ENCODE results near the gene HPSE2. TPM values are rescaled to one million over a fixed set of nuclear protein-coding genes. Genes with fewer than 3 reads are reported as not detected.
A peak's percentile ranks its signal among the peaks of the same experiment; 100 is the strongest.

The HPSE2 gene
- total RNA-seq, 1 experiment from 2014 or later = 0.20 TPM

DNA sequence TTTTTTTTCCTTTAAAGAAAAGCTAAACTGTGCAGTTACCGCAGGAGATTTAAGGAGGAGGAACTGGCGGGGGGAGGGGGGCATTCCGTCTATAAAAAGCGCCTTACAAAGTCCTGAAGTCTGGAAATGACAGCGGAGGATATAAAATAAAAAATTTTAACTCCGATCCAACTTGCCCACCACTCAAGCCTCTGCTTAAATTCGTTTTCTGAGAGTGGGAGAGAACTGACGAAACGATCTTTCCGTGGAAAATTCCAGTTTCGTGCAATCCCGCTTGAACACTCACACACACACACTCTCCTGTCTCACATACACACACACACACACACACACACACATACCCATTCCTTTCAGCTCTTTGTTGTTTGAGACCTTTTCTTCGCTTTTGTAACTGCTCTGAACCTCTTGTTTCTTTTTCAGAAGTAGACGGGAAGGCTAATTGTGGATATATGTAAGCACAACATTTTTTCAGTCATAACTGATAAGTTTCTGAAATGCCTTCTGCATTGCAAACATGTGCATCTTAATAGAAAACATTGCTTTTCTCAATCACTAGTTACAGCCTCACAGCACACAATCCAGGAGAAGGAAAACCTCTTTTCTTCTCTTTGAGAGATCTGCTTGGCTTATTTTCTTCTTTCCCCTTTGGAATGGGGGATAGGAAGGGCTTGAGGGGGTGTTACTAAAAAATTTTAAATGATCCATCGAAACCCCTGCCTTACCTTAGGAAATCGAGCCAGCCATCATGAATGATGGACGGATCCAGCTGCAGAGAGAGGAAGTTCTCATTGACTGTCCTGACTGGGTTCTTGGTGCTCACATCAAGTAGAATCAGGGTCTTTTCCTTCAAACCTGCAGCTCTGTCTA is 628 bp downstream of the HPSE2 start:
- H2BK20ac ChIP-seq (ENCODE audit: low read depth, low read length, poor library complexity, severe bottlenecking) = no peak overlapping the region
- TF ChIP-seq, protein P1, sequence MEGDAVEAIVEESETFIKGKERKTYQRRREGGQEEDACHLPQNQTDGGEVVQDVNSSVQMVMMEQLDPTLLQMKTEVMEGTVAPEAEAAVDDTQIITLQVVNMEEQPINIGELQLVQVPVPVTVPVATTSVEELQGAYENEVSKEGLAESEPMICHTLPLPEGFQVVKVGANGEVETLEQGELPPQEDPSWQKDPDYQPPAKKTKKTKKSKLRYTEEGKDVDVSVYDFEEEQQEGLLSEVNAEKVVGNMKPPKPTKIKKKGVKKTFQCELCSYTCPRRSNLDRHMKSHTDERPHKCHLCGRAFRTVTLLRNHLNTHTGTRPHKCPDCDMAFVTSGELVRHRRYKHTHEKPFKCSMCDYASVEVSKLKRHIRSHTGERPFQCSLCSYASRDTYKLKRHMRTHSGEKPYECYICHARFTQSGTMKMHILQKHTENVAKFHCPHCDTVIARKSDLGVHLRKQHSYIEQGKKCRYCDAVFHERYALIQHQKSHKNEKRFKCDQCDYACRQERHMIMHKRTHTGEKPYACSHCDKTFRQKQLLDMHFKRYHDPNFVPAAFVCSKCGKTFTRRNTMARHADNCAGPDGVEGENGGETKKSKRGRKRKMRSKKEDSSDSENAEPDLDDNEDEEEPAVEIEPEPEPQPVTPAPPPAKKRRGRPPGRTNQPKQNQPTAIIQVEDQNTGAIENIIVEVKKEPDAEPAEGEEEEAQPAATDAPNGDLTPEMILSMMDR (conservative IDR thresholded peaks at IDR 0.05) = no peak
- H3K79me1 ChIP-seq (ENCODE audit: insufficient read depth, low read depth, low read length, poor library complexity, severe bottlenecking) = no peaks in the 10 kb centered on the region
- H3K27ac ChIP-seq (ENCODE audit: insufficient read length, low read depth, low read length) = no peak overlapping the region
- H4K20me1 ChIP-seq (ENCODE audit: control insufficient read depth, insufficient read depth, insufficient read length) = no peaks in the 10 kb centered on the region
- H2BK15ac ChIP-seq (ENCODE audit: low read depth, low read length) = no peak overlapping the region
- no peak overlapping the region for H4K91ac ChIP-seq (ENCODE audit: insufficient read length, low read depth, low read length)
- DNase-seq = no peak
- no peak overlapping the region for H3T11ph ChIP-seq (ENCODE audit: low read length)
- peak overlapping the region; percentile 86 for H3K4me2 ChIP-seq (ENCODE audit: insufficient read depth, insufficient read length, low read length)
- no peak overlapping the region for H3K23ac ChIP-seq (ENCODE audit: insufficient read length, low read depth, low read length)
- H3K4me3 Mint-ChIP-seq = peak overlapping the region; percentile 62 to 76
- no peak overlapping the region for H2BK12ac ChIP-seq (ENCODE audit: insufficient read length, low read depth, low read length)
- no peak overlapping the region for H3K4ac ChIP-seq (ENCODE audit: low read depth, low read length)
- peaks cover 35% of the 10 kb centered on the region for H3K23me2 ChIP-seq (ENCODE audit: insufficient read length, low read depth, low read length, poor library complexity, severe bottlenecking)
- H2AFZ ChIP-seq (ENCODE audit: low read length) = no peak overlapping the region
- H3K27ac Mint-ChIP-seq = no peak overlapping the region
- no peak overlapping the region for H3K9ac ChIP-seq (ENCODE audit: extremely low read depth, insufficient read length, low read length)
- no peak overlapping the region for H3K18ac ChIP-seq (ENCODE audit: insufficient read length, low read depth, low read length)
- H3K56ac ChIP-seq (ENCODE audit: insufficient read length, low read depth, low read length) = no peak overlapping the region
- no peak overlapping the region for H3K14ac ChIP-seq (ENCODE audit: insufficient read depth, low read length)
- H4K8ac ChIP-seq (replicated peaks; ENCODE audit: insufficient read length, low read depth, low read length) = no peak overlapping the region
- peaks cover 0 to 3% of the 10 kb centered on the region in 2 experiments; a peak in 1 of 5 replicates for H3K9me3 Mint-ChIP-seq
- peaks cover 99% of the 10 kb centered on the region for H3K27me3 Mint-ChIP-seq (ENCODE audit: low read depth)
- H3K9me3 ChIP-seq (ENCODE audit: control insufficient read depth, low read depth, low read length) = no peaks in the 10 kb centered on the region
- peaks cover 42 to 58% of the 10 kb centered on the region in 2 experiments for H3K4me1 Mint-ChIP-seq
- H3K79me2 ChIP-seq (ENCODE audit: insufficient read depth, low read length) = no peaks in the 10 kb centered on the region
- no peak overlapping the region for H2BK5ac ChIP-seq (ENCODE audit: insufficient read length, low read length)
- no peaks in the 10 kb centered on the region for H3K36me3 Mint-ChIP-seq (ENCODE audit: insufficient read depth in 1 of 3, low read depth in 3 of 3)
- no peaks in the 10 kb centered on the region; the same call in 1 of the 2 replicates for H3K4me1 ChIP-seq (ENCODE audit: insufficient read depth, low read length)
- peaks cover 54% of the 10 kb centered on the region for H3K27me3 ChIP-seq (ENCODE audit: insufficient read depth, low read length)
- H2BK120ac ChIP-seq (ENCODE audit: low read depth, low read length, poor library complexity, severe bottlenecking) = no peak overlapping the region
- WGBS (ENCODE audit: extremely low coverage, insufficient read length, low lambda C conversion rate) = no CpG with 5 or more reads among the region's 17 CpGs
- no peak overlapping the region for H4K5ac ChIP-seq (ENCODE audit: insufficient read length, low read depth, low read length)
- H2AK5ac ChIP-seq (ENCODE audit: insufficient read length, low read length) = no peak overlapping the region
